ENCODE measurements around the gene FOXC1.

DNA sequence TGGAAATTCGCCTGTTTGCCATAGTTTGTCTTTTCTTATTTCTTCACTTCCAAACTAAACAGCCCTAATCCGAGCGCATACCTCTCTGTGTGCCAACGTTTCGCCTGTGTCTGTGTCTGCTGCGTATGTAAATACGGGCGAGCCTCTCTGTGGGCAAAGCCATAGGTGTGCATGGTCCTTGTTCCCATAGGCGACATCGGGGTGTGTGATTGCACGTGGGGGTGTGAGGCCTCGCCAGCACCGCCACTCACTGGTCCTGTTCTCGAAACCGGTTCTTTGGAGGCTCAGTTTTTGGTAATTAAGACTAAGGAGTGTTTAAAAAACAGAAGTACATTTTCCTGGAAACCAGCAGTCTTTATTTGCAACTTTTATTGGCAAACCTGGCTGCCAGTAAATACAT lies 6.0 kb upstream of the FOXC1 start:
- TF ChIP-seq, protein P1, sequence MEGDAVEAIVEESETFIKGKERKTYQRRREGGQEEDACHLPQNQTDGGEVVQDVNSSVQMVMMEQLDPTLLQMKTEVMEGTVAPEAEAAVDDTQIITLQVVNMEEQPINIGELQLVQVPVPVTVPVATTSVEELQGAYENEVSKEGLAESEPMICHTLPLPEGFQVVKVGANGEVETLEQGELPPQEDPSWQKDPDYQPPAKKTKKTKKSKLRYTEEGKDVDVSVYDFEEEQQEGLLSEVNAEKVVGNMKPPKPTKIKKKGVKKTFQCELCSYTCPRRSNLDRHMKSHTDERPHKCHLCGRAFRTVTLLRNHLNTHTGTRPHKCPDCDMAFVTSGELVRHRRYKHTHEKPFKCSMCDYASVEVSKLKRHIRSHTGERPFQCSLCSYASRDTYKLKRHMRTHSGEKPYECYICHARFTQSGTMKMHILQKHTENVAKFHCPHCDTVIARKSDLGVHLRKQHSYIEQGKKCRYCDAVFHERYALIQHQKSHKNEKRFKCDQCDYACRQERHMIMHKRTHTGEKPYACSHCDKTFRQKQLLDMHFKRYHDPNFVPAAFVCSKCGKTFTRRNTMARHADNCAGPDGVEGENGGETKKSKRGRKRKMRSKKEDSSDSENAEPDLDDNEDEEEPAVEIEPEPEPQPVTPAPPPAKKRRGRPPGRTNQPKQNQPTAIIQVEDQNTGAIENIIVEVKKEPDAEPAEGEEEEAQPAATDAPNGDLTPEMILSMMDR (IDR thresholded peaks at IDR 0.05) = no peak
- no peak for TF ChIP-seq EZH2 (IDR thresholded peaks at IDR 0.05; ENCODE audit: borderline replicate concordance, insufficient read depth, low read depth, low read length, poor library complexity, severe bottlenecking)

All from B cell (primary cell).